Endodermal cell (in vitro differentiated cells): ENCODE results near the gene DPP3. TPM values are rescaled to one million over a fixed set of nuclear protein-coding genes. Genes with fewer than 3 reads are reported as not detected.

Experiments
- DNase-seq: peaks from one replicate; pipeline ENCODE4 v3.0.0-alpha.2; 2017
- H3K27ac ChIP-seq: 2 replicates; pipeline ENCODE4 v1.5.1; 2013; ENCODE audit warnings: mild to moderate bottlenecking, low read depth, low read length, moderate library complexity
- H3K27me3 ChIP-seq: 2 replicates; pipeline ENCODE4 v1.6.1; 2013; ENCODE audit warnings: mild to moderate bottlenecking, low read length, moderate library complexity; ENCODE audit not compliant: insufficient read depth, control insufficient read depth, poor library complexity, severe bottlenecking
- H3K36me3 ChIP-seq: 2 replicates; pipeline ENCODE4 v1.7.0; 2013; ENCODE audit warnings: mild to moderate bottlenecking, low read length, moderate library complexity; ENCODE audit not compliant: control insufficient read depth, insufficient read depth
- H3K4me1 ChIP-seq: one replicate; pipeline ENCODE4 v1.7.0; 2013; ENCODE audit warnings: low read length; ENCODE audit not compliant: control insufficient read depth, insufficient read depth
- H3K4me3 ChIP-seq: 2 replicates; pipeline ENCODE4 v1.5.1; 2013; ENCODE audit warnings: mild to moderate bottlenecking, low read length, moderate library complexity
- H3K9ac ChIP-seq: 2 replicates; pipeline ENCODE4 v1.6.1; 2013; ENCODE audit warnings: mild to moderate bottlenecking, low read length, moderate library complexity; ENCODE audit not compliant: poor library complexity, severe bottlenecking; ENCODE audit errors: extremely low read depth
- H3K9me3 ChIP-seq: 2 replicates; pipeline ENCODE4 v1.6.1; 2013; ENCODE audit warnings: mild to moderate bottlenecking, low read length, moderate library complexity; ENCODE audit not compliant: control insufficient read depth
- H3K27ac Mint-ChIP-seq: 2 replicates; pipeline ENCODE4 v1.8.0; 2020; ENCODE audit warnings: mixed read lengths
- H3K27me3 Mint-ChIP-seq: 2 replicates; pipeline ENCODE4 v1.8.0; 2021; ENCODE audit warnings: mild to moderate bottlenecking, mixed read lengths; ENCODE audit not compliant: insufficient read depth
- H3K36me3 Mint-ChIP-seq: 2 replicates; pipeline ENCODE4 v1.8.0; 2020; ENCODE audit warnings: low read depth, mixed read lengths
- H3K4me1 Mint-ChIP-seq: 2 replicates; pipeline ENCODE4 v1.8.0; 2020; ENCODE audit warnings: mixed read lengths
- H3K4me3 Mint-ChIP-seq: 2 replicates; pipeline ENCODE4 v1.8.0; 2020; ENCODE audit warnings: mild to moderate bottlenecking, moderate library complexity, mixed read lengths
- H3K9me3 Mint-ChIP-seq: 2 replicates; pipeline ENCODE4 v1.8.0; 2020; ENCODE audit warnings: mild to moderate bottlenecking, mixed read lengths
- CTCF ChIP-seq: fragments of 200-600 bp; sonication (generic); conservative IDR thresholded peaks from 2 replicates; pipeline ENCODE4 v1.5.0; 2021; ENCODE audit warnings: antibody characterized with exemption, mild to moderate bottlenecking
- WGBS, 2 experiments: methylation state at CpG; one replicate each; pipeline versions ENCODE4 v1.1.5 to v1.1.7; 2013; ENCODE audit warnings: missing lambda C conversion rate in 2 of 2, mixed read lengths in 1 of 2; ENCODE audit not compliant: insufficient coverage in 1 of 2, insufficient read length in 1 of 2; 5-methylcytosine and 5-hydroxymethylcytosine counted together
- total RNA-seq, 2 donors: library from RNA; stranded (reverse); fragmentation: NEBNext Ultra II Directional in 1 of 2; extraction: Animal tissue kit (Norgen Biotek cat#: 25700) in 1 of 2; gene quantifications; 2 replicates in 1 of 2; 3 replicates in 1 of 2; pipeline ENCODE4 v1.2.1, GENCODE V29; 2021

The DPP3 gene
- total RNA-seq, 2 donors from 2014 or later, result 84.8 to 86.3 TPM

- H3K9ac ChIP-seq, result no peak overlapping the region
- H3K36me3 Mint-ChIP-seq, result peaks cover 10% of the 10 kb centered on the region
Measured at GRCh38 chr11:66473167-66473566, 7.1 kb upstream of the DPP3 start.

GRCh38 chr11:66473608-66474515 lies 6.4 kb upstream of the DPP3 start:
- TF ChIP-seq CTCF, result no peak
- Histone ChIP-seq H3K9ac (no peak overlapping the region), H3K4me3 (no peak overlapping the region), H3K4me1 (peaks cover 8% of the 10 kb centered on the region), H3K36me3 (no peaks in the 10 kb centered on the region), H3K9me3 (no peaks in the 10 kb centered on the region), H3K27ac (no peak overlapping the region), H3K27me3 (no peaks in the 10 kb centered on the region)
- Mint-ChIP-seq H3K9me3 (no peaks in the 10 kb centered on the region), H3K27ac (no peak overlapping the region), H3K4me3 (no peak overlapping the region), H3K4me1 (peaks cover 8% of the 10 kb centered on the region), H3K36me3 (peaks cover 10% of the 10 kb centered on the region), H3K27me3 (no peaks in the 10 kb centered on the region)
- 90 to 93% methylated on average over 13 to 19 of the region's 20 CpGs for WGBS, 2 experiments
- DNase-seq, result no peak

More at GRCh38 chr11:66473167-66473566, 7.1 kb upstream of the DPP3 start:
- H3K36me3 ChIP-seq, result no peaks in the 10 kb centered on the region
- Mint-ChIP-seq H3K9me3 (no peaks in the 10 kb centered on the region), H3K27ac (no peak overlapping the region), H3K27me3 (no peaks in the 10 kb centered on the region), H3K4me3 (no peak overlapping the region), H3K4me1 (peaks cover 8% of the 10 kb centered on the region)
- WGBS, 2 experiments, result 92 to 95% methylated on average over 11 of the region's 11 CpGs
- peaks cover 8% of the 10 kb centered on the region for H3K4me1 ChIP-seq
- H3K27me3 ChIP-seq, result no peaks in the 10 kb centered on the region
- H3K9me3 ChIP-seq, result no peaks in the 10 kb centered on the region
- TF ChIP-seq CTCF, result no peak
- no peak overlapping the region for H3K4me3 ChIP-seq
- H3K27ac ChIP-seq, result no peak overlapping the region
- no peak for DNase-seq

GRCh38 chr11:66475349-66476172 lies 4.7 kb upstream of the DPP3 start:
- H3K4me1 ChIP-seq, result peaks cover 8% of the 10 kb centered on the region
- no peak for TF ChIP-seq CTCF
- no peak overlapping the region for H3K9ac ChIP-seq
- H3K4me3 ChIP-seq, result no peak overlapping the region
- H3K9me3 ChIP-seq, result no peaks in the 10 kb centered on the region
- Mint-ChIP-seq H3K27me3 (no peaks in the 10 kb centered on the region), H3K4me1 (peaks cover 4% of the 10 kb centered on the region), H3K36me3 (peaks cover 10% of the 10 kb centered on the region), H3K9me3 (no peaks in the 10 kb centered on the region), H3K4me3 (no peak overlapping the region), H3K27ac (no peak overlapping the region)
- no peaks in the 10 kb centered on the region for H3K27me3 ChIP-seq
- DNase-seq, result no peak
- no peaks in the 10 kb centered on the region for H3K36me3 ChIP-seq
- H3K27ac ChIP-seq, result no peak overlapping the region
- WGBS, 2 experiments, result 94 to 96% methylated on average over 25 to 44 of the region's 44 CpGs
